ENCODE results near the gene HOXD9. TPM values are rescaled to one million over a fixed set of nuclear protein-coding genes. Genes with fewer than 3 reads are reported as not detected.

HOXD9 gene
- total RNA-seq, 1 experiment from 2014 or later = not detected

DNA sequence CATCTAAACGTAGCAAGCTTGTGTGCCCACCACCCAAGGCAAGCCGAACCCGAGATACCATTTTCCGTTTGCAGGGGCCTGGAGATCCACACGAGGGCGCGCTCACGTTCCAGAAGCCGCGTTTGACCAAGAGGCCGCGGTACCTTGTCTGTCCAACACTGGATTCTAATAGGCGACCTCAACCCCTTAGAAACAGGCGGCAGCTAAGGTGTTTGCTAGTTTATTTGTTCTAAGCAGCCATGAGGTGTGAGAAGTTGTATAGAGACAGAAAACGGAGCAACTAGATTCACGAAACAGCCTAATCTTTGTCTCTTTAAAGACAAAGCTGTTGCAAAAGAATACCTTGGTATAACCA is 11.2 kb upstream of the HOXD9 start:
- peaks cover under 1 to 14% of the 10 kb centered on the region in 2 experiments for H3K9me3 Mint-ChIP-seq
- Histone ChIP-seq H3K23me2 (ENCODE audit: insufficient read length, low read depth, low read length, poor library complexity, severe bottlenecking) (no peaks in the 10 kb centered on the region), H3K27me3 (ENCODE audit: insufficient read depth, low read length) (peaks cover 92% of the 10 kb centered on the region), H4K5ac (ENCODE audit: insufficient read length, low read depth, low read length) (no peak overlapping the region), H3K79me1 (ENCODE audit: insufficient read depth, low read depth, low read length, poor library complexity, severe bottlenecking) (no peaks in the 10 kb centered on the region), H3K27ac (ENCODE audit: insufficient read length, low read depth, low read length) (no peak overlapping the region), H2AK5ac (ENCODE audit: insufficient read length, low read length) (no peak overlapping the region), H3K9ac (ENCODE audit: extremely low read depth, insufficient read length, low read length) (no peak overlapping the region), H3T11ph (ENCODE audit: low read length) (no peak overlapping the region), H2AFZ (ENCODE audit: low read length) (no peak overlapping the region), H4K20me1 (ENCODE audit: control insufficient read depth, insufficient read depth, insufficient read length) (no peaks in the 10 kb centered on the region), H3K9me3 (ENCODE audit: control insufficient read depth, low read depth, low read length) (no peaks in the 10 kb centered on the region), H2BK5ac (ENCODE audit: insufficient read length, low read length) (no peak overlapping the region), H3K23ac (ENCODE audit: insufficient read length, low read depth, low read length) (no peak overlapping the region), H4K8ac (replicated peaks; ENCODE audit: insufficient read length, low read depth, low read length) (no peak overlapping the region), H2BK120ac (ENCODE audit: low read depth, low read length, poor library complexity, severe bottlenecking) (no peak overlapping the region), H3K56ac (ENCODE audit: insufficient read length, low read depth, low read length) (no peak overlapping the region), H3K18ac (ENCODE audit: insufficient read length, low read depth, low read length) (no peak overlapping the region), H3K4ac (ENCODE audit: low read depth, low read length) (no peak overlapping the region), H2BK20ac (ENCODE audit: low read depth, low read length, poor library complexity, severe bottlenecking) (no peak overlapping the region), H2BK12ac (ENCODE audit: insufficient read length, low read depth, low read length) (no peak overlapping the region), H4K91ac (ENCODE audit: insufficient read length, low read depth, low read length) (no peak overlapping the region), H3K4me1 (ENCODE audit: insufficient read depth, low read length) (no peaks in the 10 kb centered on the region), H3K14ac (ENCODE audit: insufficient read depth, low read length) (no peak overlapping the region), H3K79me2 (ENCODE audit: insufficient read depth, low read length) (no peaks in the 10 kb centered on the region), H2BK15ac (ENCODE audit: low read depth, low read length) (no peak overlapping the region), H3K4me2 (ENCODE audit: insufficient read depth, insufficient read length, low read length) (no peak overlapping the region)
- H3K4me1 Mint-ChIP-seq = peaks cover 5 to 23% of the 10 kb centered on the region in 2 experiments
- TF ChIP-seq, protein P1, sequence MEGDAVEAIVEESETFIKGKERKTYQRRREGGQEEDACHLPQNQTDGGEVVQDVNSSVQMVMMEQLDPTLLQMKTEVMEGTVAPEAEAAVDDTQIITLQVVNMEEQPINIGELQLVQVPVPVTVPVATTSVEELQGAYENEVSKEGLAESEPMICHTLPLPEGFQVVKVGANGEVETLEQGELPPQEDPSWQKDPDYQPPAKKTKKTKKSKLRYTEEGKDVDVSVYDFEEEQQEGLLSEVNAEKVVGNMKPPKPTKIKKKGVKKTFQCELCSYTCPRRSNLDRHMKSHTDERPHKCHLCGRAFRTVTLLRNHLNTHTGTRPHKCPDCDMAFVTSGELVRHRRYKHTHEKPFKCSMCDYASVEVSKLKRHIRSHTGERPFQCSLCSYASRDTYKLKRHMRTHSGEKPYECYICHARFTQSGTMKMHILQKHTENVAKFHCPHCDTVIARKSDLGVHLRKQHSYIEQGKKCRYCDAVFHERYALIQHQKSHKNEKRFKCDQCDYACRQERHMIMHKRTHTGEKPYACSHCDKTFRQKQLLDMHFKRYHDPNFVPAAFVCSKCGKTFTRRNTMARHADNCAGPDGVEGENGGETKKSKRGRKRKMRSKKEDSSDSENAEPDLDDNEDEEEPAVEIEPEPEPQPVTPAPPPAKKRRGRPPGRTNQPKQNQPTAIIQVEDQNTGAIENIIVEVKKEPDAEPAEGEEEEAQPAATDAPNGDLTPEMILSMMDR (conservative IDR thresholded peaks at IDR 0.05) = peak; percentile 82
- H3K36me3 Mint-ChIP-seq (ENCODE audit: insufficient read depth in 1 of 3, low read depth in 3 of 3) = no peaks in the 10 kb centered on the region; a peak in 2 of 7 replicates
- H3K4me3 Mint-ChIP-seq = no peak overlapping the region
- peaks cover 96% of the 10 kb centered on the region for H3K27me3 Mint-ChIP-seq (ENCODE audit: low read depth)
- no CpG with 5 or more reads among the region's 16 CpGs for WGBS (ENCODE audit: extremely low coverage, insufficient read length, low lambda C conversion rate)
- H3K27ac Mint-ChIP-seq = no peak overlapping the region
- DNase-seq = peak; percentile 84

Measured in H9 (cell line).